ENCODE data around the gene GABPB2. TPM values are rescaled to one million over a fixed set of nuclear protein-coding genes. Genes with fewer than 3 reads are reported as not detected.

Gene GABPB2
- total and polyA plus RNA-seq, 2 donors (not counting 1 experiment from before 2014, with no cell fraction given): 13.9 to 14.9 TPM

DNA sequence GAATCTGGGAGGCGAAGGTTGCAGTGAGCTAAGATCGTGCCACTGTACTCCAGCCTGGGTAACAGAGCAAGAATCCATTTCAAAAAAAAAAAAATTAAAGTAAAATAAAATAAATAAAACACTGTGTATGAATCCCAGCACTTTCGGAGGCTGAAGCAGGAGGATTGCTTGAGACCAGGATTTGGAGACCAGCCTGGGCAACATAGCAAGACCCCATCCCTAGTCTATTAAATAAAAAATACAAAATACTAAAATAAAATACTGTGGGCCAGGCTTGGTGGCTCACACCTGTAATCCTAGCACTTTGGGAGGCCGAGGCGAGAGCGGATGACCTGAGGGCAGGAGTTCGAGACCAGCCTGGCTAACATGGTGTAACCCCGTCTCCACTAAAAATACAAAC, 38.4 kb upstream of the GABPB2 start:
- Histone ChIP-seq H3K4me2 (ENCODE audit: extremely low read depth, insufficient read depth, low read length) (no peak overlapping the region), H3K27ac (ENCODE audit: insufficient read depth, low read length) (no peak overlapping the region), H3K36me3 (ENCODE audit: control insufficient read depth, insufficient read depth, low read length) (peaks cover 4% of the 10 kb centered on the region), H3K27me3 (ENCODE audit: control insufficient read depth, insufficient read depth, low read length) (no peaks in the 10 kb centered on the region), H2AFZ (ENCODE audit: low read length) (no peak overlapping the region), H4K20me1 (ENCODE audit: control insufficient read depth, extremely low read depth, insufficient read depth, low read length) (no peaks in the 10 kb centered on the region), H3K4me1 (ENCODE audit: control insufficient read depth, extremely low read depth, insufficient read depth, low read length) (no peaks in the 10 kb centered on the region), H3K9me3 (ENCODE audit: control insufficient read depth, insufficient read depth, low read depth, low read length) (no peaks in the 10 kb centered on the region), H3K9ac (ENCODE audit: insufficient read depth, low read length) (no peak overlapping the region), H3K79me2 (ENCODE audit: control insufficient read depth, insufficient read depth, low read length) (no peaks in the 10 kb centered on the region), H3K4me3 (replicated peaks in 1 of 4; ENCODE audit: control extremely low read depth in 1 of 4, insufficient read depth in 1 of 4, low read depth in 3 of 4, low read length in 4 of 4) (no peak overlapping the region)
- no peak for DNase-seq (ENCODE audit: low read depth in 2 of 2)
- no peak for TF ChIP-seq EZH2 (IDR thresholded peaks at IDR 0.05; ENCODE audit: low read length, missing control alignments)
- TF ChIP-seq, protein P1, sequence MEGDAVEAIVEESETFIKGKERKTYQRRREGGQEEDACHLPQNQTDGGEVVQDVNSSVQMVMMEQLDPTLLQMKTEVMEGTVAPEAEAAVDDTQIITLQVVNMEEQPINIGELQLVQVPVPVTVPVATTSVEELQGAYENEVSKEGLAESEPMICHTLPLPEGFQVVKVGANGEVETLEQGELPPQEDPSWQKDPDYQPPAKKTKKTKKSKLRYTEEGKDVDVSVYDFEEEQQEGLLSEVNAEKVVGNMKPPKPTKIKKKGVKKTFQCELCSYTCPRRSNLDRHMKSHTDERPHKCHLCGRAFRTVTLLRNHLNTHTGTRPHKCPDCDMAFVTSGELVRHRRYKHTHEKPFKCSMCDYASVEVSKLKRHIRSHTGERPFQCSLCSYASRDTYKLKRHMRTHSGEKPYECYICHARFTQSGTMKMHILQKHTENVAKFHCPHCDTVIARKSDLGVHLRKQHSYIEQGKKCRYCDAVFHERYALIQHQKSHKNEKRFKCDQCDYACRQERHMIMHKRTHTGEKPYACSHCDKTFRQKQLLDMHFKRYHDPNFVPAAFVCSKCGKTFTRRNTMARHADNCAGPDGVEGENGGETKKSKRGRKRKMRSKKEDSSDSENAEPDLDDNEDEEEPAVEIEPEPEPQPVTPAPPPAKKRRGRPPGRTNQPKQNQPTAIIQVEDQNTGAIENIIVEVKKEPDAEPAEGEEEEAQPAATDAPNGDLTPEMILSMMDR (conservative IDR thresholded peaks at IDR 0.05 in 1 of 2, IDR thresholded peaks at IDR 0.05 in 1 of 2; ENCODE audit: low read depth in 1 of 2, low read length in 2 of 2): no peak

DNA sequence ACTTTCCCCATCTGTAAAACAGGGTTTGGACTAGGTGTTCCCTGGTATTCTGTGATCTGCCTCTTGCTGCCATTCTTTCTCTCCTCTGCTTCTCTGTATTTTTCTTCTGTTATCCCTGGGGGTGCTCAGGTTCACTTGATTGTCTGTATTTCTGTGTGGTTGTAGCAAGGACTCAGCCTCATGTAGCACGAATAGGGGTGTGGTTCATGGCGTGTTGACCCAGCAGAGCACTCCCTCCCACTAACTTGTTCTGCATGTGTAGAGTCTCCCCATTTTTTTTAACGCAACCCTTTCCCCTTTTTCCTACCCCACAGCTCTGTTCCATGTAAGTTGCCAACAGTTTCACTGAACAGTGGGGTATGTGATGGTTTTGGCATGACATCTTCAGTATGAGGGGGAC, 35.4 kb upstream of the GABPB2 start:
- TF ChIP-seq, protein P1 (conservative IDR thresholded peaks at IDR 0.05 in 1 of 2, IDR thresholded peaks at IDR 0.05 in 1 of 2; ENCODE audit: low read depth in 1 of 2, low read length in 2 of 2): no peak
- no peak for TF ChIP-seq EZH2 (IDR thresholded peaks at IDR 0.05; ENCODE audit: low read length, missing control alignments)
- no peaks in the 10 kb centered on the region for H3K9me3 ChIP-seq (ENCODE audit: control insufficient read depth, insufficient read depth, low read depth, low read length)
- H2AFZ ChIP-seq (ENCODE audit: low read length): no peak overlapping the region
- H3K4me3 ChIP-seq (replicated peaks in 1 of 4; ENCODE audit: control extremely low read depth in 1 of 4, insufficient read depth in 1 of 4, low read depth in 3 of 4, low read length in 4 of 4): no peak overlapping the region
- H3K4me1 ChIP-seq (ENCODE audit: control insufficient read depth, extremely low read depth, insufficient read depth, low read length): no peaks in the 10 kb centered on the region
- H3K4me2 ChIP-seq (ENCODE audit: extremely low read depth, insufficient read depth, low read length): no peak overlapping the region
- no peak overlapping the region for H3K9ac ChIP-seq (ENCODE audit: insufficient read depth, low read length)
- no peak for DNase-seq (ENCODE audit: low read depth in 2 of 2)
- H4K20me1 ChIP-seq (ENCODE audit: control insufficient read depth, extremely low read depth, insufficient read depth, low read length): no peaks in the 10 kb centered on the region
- no peak overlapping the region for H3K27ac ChIP-seq (ENCODE audit: insufficient read depth, low read length)
- H3K79me2 ChIP-seq (ENCODE audit: control insufficient read depth, insufficient read depth, low read length): no peaks in the 10 kb centered on the region
- peaks cover 2% of the 10 kb centered on the region for H3K36me3 ChIP-seq (ENCODE audit: control insufficient read depth, insufficient read depth, low read length)
- H3K27me3 ChIP-seq (ENCODE audit: control insufficient read depth, insufficient read depth, low read length): no peaks in the 10 kb centered on the region

DNA sequence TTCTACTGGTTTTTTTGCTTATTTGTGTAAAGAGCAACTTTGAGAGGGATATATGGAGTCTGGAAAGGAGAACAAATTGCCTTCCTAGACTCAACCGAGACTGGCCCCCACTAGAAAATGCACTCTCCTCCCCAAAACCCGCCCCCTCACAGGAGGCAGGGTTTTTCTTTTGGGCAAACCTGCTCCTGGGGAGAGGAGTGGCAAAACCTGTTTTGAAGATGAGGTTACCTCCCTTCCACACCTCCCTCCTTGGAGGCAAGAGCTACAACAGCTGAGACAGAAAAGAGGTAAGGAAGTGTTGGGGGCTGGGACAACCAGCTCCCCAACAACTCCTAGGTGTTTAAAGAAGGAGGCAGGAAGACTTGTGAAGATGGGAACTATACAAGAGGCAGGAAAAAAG, 34.2 kb upstream of the GABPB2 start, which contains the start of gene BNIPL:
BNIPL (plus strand) TSS at position 231 of the 400 bp plus-strand sequence; CDS start at position 371, 140 bp downstream.
- TF ChIP-seq EZH2 (IDR thresholded peaks at IDR 0.05; ENCODE audit: low read length, missing control alignments): no peak
- TF ChIP-seq, protein P1 (conservative IDR thresholded peaks at IDR 0.05 in 1 of 2, IDR thresholded peaks at IDR 0.05 in 1 of 2; ENCODE audit: low read depth in 1 of 2, low read length in 2 of 2): no peak

More for the DNA sequence above, 34.2 kb upstream of the GABPB2 start, which contains the start of gene BNIPL:
- no peak within 1 kb of the TSS for H3K4me2 ChIP-seq (ENCODE audit: extremely low read depth, insufficient read depth, low read length)
- H2AFZ ChIP-seq (ENCODE audit: low read length): no peak within 1 kb of the TSS
- H3K27ac ChIP-seq (ENCODE audit: insufficient read depth, low read length): no peak within 1 kb of the TSS
- no peak for DNase-seq (ENCODE audit: low read depth in 2 of 2)
- no peaks in the 10 kb centered on the region for H3K9me3 ChIP-seq (ENCODE audit: control insufficient read depth, insufficient read depth, low read depth, low read length)
- H3K79me2 ChIP-seq (ENCODE audit: control insufficient read depth, insufficient read depth, low read length): no peaks in the 10 kb centered on the region
- no peaks in the 10 kb centered on the region for H4K20me1 ChIP-seq (ENCODE audit: control insufficient read depth, extremely low read depth, insufficient read depth, low read length)
- H3K4me1 ChIP-seq (ENCODE audit: control insufficient read depth, extremely low read depth, insufficient read depth, low read length): no peaks in the 10 kb centered on the region
- H3K9ac ChIP-seq (ENCODE audit: insufficient read depth, low read length): no peak within 1 kb of the TSS
- no peak within 1 kb of the TSS for H3K4me3 ChIP-seq (replicated peaks in 1 of 4; ENCODE audit: control extremely low read depth in 1 of 4, insufficient read depth in 1 of 4, low read depth in 3 of 4, low read length in 4 of 4)
- H3K36me3 ChIP-seq (ENCODE audit: control insufficient read depth, insufficient read depth, low read length): no peaks in the 10 kb centered on the region
- no peaks in the 10 kb centered on the region for H3K27me3 ChIP-seq (ENCODE audit: control insufficient read depth, insufficient read depth, low read length)

Data from fibroblast of lung (primary cell).